Lower lobe of right lung (tissue), 2 donors: ENCODE data around the gene SLC6A13. TPM values are rescaled to one million over a fixed set of nuclear protein-coding genes. Genes with fewer than 3 reads are reported as not detected.

Source experiments
- ATAC-seq, 2 donors: fragments of 200-7000 bp; cut with Tn5 transposase; one replicate each; pipeline ENCODE4 v1.9.1; 2020 to 2022; ENCODE audit warnings: mild to moderate bottlenecking in 2 of 2, moderate library complexity in 2 of 2
- DNase-seq: peaks from one replicate; pipeline ENCODE4 v3.0.0-alpha.2; 2020
- H3K27ac ChIP-seq: fragments of 200-600 bp; one replicate; pipeline ENCODE4 v1.8.0; 2022
- H3K27me3 ChIP-seq: fragments of 200-600 bp; one replicate; pipeline ENCODE4 v1.8.0; 2022; ENCODE audit warnings: low read depth
- H3K36me3 ChIP-seq: fragments of 200-600 bp; one replicate; pipeline ENCODE4 v1.8.0; 2022; ENCODE audit warnings: mild to moderate bottlenecking
- H3K4me1 ChIP-seq: fragments of 200-600 bp; one replicate; pipeline ENCODE4 v1.8.0; 2022
- H3K4me3 ChIP-seq: fragments of 200-600 bp; one replicate; pipeline ENCODE4 v1.8.0; 2022; ENCODE audit warnings: mild to moderate bottlenecking
- H3K9me3 ChIP-seq: fragments of 200-600 bp; one replicate; pipeline ENCODE4 v1.8.0; 2022
- CTCF ChIP-seq: fragments of 200-600 bp; IDR thresholded peaks from one replicate; pipeline ENCODE4 v1.8.0; 2022; ENCODE audit warnings: antibody characterized with exemption, mild to moderate bottlenecking
- intact Hi-C: fragments of 100-400 bp; cut with DNase I; formaldehyde crosslinking; loops from one replicate; pipeline ENCODE4 v1.11.0; 2022
- total RNA-seq: library from RNA; stranded (reverse); fragmentation: NEBNext Ultra II Directional; extraction: Animal tissue kit (Norgen Biotek cat#: 25700); gene quantifications from one replicate; pipeline ENCODE4 v1.2.1, GENCODE V29; 2021
- donor health status: DM: no; HTN: yes; CAD: no; lungs with severe emphysema.

Gene SLC6A13
- total RNA-seq, 1 donor from 2014 or later: 5.0 TPM

DNA sequence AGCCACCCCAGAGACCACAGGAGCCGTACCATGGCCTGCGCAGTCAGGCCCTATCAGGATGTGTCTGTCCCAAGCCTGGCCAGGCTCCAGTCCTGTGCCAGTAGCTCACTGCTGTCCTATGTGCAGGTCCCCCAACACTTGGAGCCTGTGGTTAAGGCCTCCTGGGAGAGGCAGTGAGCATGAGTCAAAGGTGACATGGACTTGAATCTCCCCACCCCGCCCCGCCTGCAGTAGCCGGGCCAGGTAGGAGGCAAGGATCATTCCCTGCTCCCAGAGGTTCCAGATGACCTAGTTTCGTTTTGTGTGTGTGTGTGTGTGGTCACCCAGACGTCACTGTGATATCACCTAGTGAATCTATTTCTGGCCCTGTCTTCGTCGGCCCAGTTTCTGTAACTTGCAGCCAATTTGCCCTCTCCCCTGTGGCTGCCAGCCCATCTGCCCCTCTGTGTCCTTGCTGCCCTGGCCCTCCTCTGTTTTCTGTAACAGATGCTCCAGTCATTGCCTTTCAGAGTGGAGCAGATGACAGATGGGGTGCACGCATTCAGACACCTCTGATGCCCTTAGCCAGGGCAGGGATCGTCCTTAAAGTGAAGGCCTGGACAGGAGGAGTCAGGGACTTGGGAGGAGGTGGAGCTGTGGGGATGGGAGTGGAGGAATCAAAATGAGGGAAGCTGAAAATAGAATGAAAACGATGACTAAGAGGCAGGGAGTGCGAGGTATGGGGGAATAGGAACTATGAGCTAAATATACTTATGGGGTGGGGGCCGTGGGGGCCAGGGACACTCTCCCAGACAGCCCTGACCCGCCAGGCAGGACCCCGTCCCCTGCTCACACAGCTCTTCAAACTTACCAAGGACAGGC, 86.1 kb downstream of the SLC6A13 start:
- no peak for ATAC-seq

GRCh38 chr12:175759-176158, 86.9 kb downstream of the SLC6A13 start:
- no peaks in the 10 kb centered on the region for H3K9me3 ChIP-seq
- DNase-seq (no peak), ATAC-seq (no peak)
- no peak overlapping the region for H3K27ac ChIP-seq
- peaks cover 37% of the 10 kb centered on the region for H3K4me1 ChIP-seq
- no peaks in the 10 kb centered on the region for H3K36me3 ChIP-seq
- peaks cover 18% of the 10 kb centered on the region for H3K27me3 ChIP-seq
- intact Hi-C loops: no loop called here
- H3K4me3 ChIP-seq: no peak overlapping the region
- no peak for TF ChIP-seq CTCF

More for the DNA sequence above, 86.1 kb downstream of the SLC6A13 start:
- Histone ChIP-seq H3K27ac (no peak overlapping the region), H3K9me3 (no peaks in the 10 kb centered on the region), H3K4me1 (peaks cover 42% of the 10 kb centered on the region), H3K27me3 (peaks cover 18% of the 10 kb centered on the region), H3K4me3 (no peak overlapping the region), H3K36me3 (no peaks in the 10 kb centered on the region)
- intact Hi-C loops: no loop called here
- no peak for TF ChIP-seq CTCF
- no peak for DNase-seq

DNA sequence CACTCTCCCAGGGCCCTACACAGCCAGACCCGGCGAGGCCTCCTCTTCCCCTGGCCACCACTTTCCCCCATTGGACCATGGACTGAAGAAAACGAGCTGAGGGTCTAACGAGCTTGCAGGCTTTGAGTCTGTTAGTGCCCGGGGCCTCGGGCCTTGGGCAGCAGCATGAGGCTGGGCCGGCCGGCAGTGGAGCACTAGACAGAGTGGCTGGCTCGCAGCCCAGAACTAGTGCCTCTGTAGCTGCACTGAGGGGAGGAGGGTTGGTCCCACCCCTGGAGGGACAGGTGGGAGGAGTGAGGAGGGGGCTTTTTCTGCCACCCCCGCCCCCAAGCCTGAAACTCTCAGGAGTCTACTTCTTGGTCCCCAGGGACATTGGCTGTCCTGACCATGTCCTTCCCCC, 87.4 kb downstream of the SLC6A13 start:
- no peak overlapping the region for H3K4me3 ChIP-seq
- H3K4me1 ChIP-seq: peaks cover 34% of the 10 kb centered on the region
- no peak for DNase-seq
- ATAC-seq: no peak
- H3K27ac ChIP-seq: no peak overlapping the region
- no peaks in the 10 kb centered on the region for H3K9me3 ChIP-seq
- H3K36me3 ChIP-seq: no peaks in the 10 kb centered on the region
- intact Hi-C loops: no loop called here
- TF ChIP-seq CTCF: no peak
- peaks cover 18% of the 10 kb centered on the region for H3K27me3 ChIP-seq

DNA sequence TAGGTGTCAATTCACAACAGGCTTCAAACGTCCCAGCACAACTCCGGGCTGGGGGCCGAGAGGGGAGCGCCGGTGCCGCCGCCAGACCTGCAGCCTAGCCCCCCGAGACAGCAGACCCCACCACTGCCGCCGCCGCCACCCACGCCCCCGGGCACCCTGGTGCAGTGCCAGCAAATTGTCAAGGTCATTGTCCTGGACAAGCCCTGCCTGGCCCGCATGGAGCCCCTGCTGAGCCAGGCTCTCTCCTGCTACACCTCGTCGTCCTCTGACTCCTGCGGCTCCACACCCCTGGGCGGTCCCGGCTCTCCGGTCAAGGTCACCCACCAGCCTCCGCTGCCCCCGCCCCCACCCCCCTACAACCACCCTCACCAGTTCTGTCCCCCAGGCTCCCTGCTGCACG, 88.0 kb downstream of the SLC6A13 start:
- no peak overlapping the region for H3K27ac ChIP-seq
- H3K9me3 ChIP-seq: no peaks in the 10 kb centered on the region
- H3K27me3 ChIP-seq: peaks cover 18% of the 10 kb centered on the region
- DNase-seq: no peak
- no peak overlapping the region for H3K4me3 ChIP-seq
- H3K4me1 ChIP-seq: peaks cover 27% of the 10 kb centered on the region
- no peak for ATAC-seq
- no peaks in the 10 kb centered on the region for H3K36me3 ChIP-seq
- intact Hi-C loops: no loop called here
- no peak for TF ChIP-seq CTCF

GRCh38 chr12:174124-174523, 88.5 kb downstream of the SLC6A13 start:
- ATAC-seq: no peak
- Histone ChIP-seq H3K36me3 (no peaks in the 10 kb centered on the region), H3K27me3 (peaks cover 18% of the 10 kb centered on the region), H3K9me3 (no peaks in the 10 kb centered on the region), H3K27ac (no peak overlapping the region), H3K4me3 (no peak overlapping the region), H3K4me1 (peaks cover 23% of the 10 kb centered on the region)
- TF ChIP-seq CTCF: no peak
- DNase-seq: no peak
- intact Hi-C loops: no loop called here
